Progenitor cell of endocrine pancreas (in vitro differentiated cells): ENCODE measurements around the gene FAM8A1. TPM values are rescaled to one million over a fixed set of nuclear protein-coding genes. Genes with fewer than 3 reads are reported as not detected.

Experiments
- DNase-seq: peaks from one replicate; pipeline ENCODE4 v3.0.0; 2021; ENCODE audit warnings: low spot score; ENCODE audit not compliant: unreplicated experiment
- H3K27ac Mint-ChIP-seq: 2 replicates; pipeline ENCODE4 v1.8.0; 2021; ENCODE audit warnings: mild to moderate bottlenecking, moderate library complexity, mixed read lengths
- H3K27me3 Mint-ChIP-seq: 2 replicates; pipeline ENCODE4 v1.8.0; 2021; ENCODE audit warnings: mixed read lengths
- H3K36me3 Mint-ChIP-seq: 2 replicates; pipeline ENCODE4 v1.8.0; 2022; ENCODE audit warnings: mixed read lengths; ENCODE audit not compliant: insufficient read depth
- H3K4me1 Mint-ChIP-seq: 2 replicates; pipeline ENCODE4 v1.8.0; 2021; ENCODE audit warnings: low read depth, mixed read lengths
- H3K4me3 Mint-ChIP-seq: 2 replicates; pipeline ENCODE4 v1.8.0; 2021; ENCODE audit warnings: low read depth, mild to moderate bottlenecking, moderate library complexity, mixed read lengths
- H3K9me3 Mint-ChIP-seq: 2 replicates; pipeline ENCODE4 v1.8.0; 2021; ENCODE audit warnings: low read depth, mixed read lengths
- CTCF ChIP-seq: fragments of 200-600 bp; sonication (generic); IDR thresholded peaks from one replicate; pipeline ENCODE4 v1.5.0; 2021; ENCODE audit warnings: antibody characterized with exemption, mild to moderate bottlenecking; ENCODE audit not compliant: unreplicated experiment
- total RNA-seq: library from RNA; stranded (reverse); gene quantifications from 2 replicates; pipeline ENCODE4 v1.2.1, GENCODE V29; 2021

Gene FAM8A1
- total RNA-seq, 1 donor from 2014 or later, result 19.4 TPM

GRCh38 chr6:17591287-17591686, 8.8 kb upstream of the FAM8A1 start:
- no peak for TF ChIP-seq CTCF
- DNase-seq, result no peak
- H3K36me3 Mint-ChIP-seq, result no peaks in the 10 kb centered on the region
- no peaks in the 10 kb centered on the region for H3K4me1 Mint-ChIP-seq
- H3K9me3 Mint-ChIP-seq, result no peaks in the 10 kb centered on the region
- no peak overlapping the region for H3K4me3 Mint-ChIP-seq
- no peaks in the 10 kb centered on the region for H3K27me3 Mint-ChIP-seq
- H3K27ac Mint-ChIP-seq, result no peak overlapping the region

GRCh38 chr6:17593246-17593645, 6.9 kb upstream of the FAM8A1 start:
- H3K4me1 Mint-ChIP-seq, result no peaks in the 10 kb centered on the region
- no peak overlapping the region for H3K27ac Mint-ChIP-seq
- no peak for DNase-seq
- H3K36me3 Mint-ChIP-seq, result no peaks in the 10 kb centered on the region
- TF ChIP-seq CTCF, result no peak
- H3K27me3 Mint-ChIP-seq, result no peaks in the 10 kb centered on the region
- H3K9me3 Mint-ChIP-seq, result no peaks in the 10 kb centered on the region
- H3K4me3 Mint-ChIP-seq, result no peak overlapping the region

- H3K9me3 Mint-ChIP-seq, result no peaks in the 10 kb centered on the region
- H3K27ac Mint-ChIP-seq, result no peak overlapping the region
- no peak for DNase-seq
- H3K4me3 Mint-ChIP-seq, result no peak overlapping the region
- TF ChIP-seq CTCF, result no peak
- H3K36me3 Mint-ChIP-seq, result no peaks in the 10 kb centered on the region
- no peaks in the 10 kb centered on the region for H3K27me3 Mint-ChIP-seq
- H3K4me1 Mint-ChIP-seq, result peaks cover under 1% of the 10 kb centered on the region
These were observed 4.0 kb upstream of the FAM8A1 start for GRCh38 chr6:17596085-17596484.

- Mint-ChIP-seq H3K36me3 (peaks cover 9% of the 10 kb centered on the region), H3K4me1 (peaks cover 13% of the 10 kb centered on the region), H3K9me3 (no peaks in the 10 kb centered on the region), H3K27me3 (no peaks in the 10 kb centered on the region), H3K27ac (peak overlapping the region; percentile 80), H3K4me3 (peak overlapping the region; percentile 76)
- no peak for TF ChIP-seq CTCF
- peak; percentile 53 for DNase-seq
These were observed 654 bp downstream of the FAM8A1 start for GRCh38 chr6:17600527-17601385.

- TF ChIP-seq CTCF, result no peak
- H3K4me1 Mint-ChIP-seq, result peaks cover 13% of the 10 kb centered on the region
- H3K27ac Mint-ChIP-seq, result peak overlapping the region; percentile 80
- no peaks in the 10 kb centered on the region for H3K27me3 Mint-ChIP-seq
- no peak for DNase-seq
- peak overlapping the region; percentile 76 for H3K4me3 Mint-ChIP-seq
- H3K36me3 Mint-ChIP-seq, result peaks cover 11% of the 10 kb centered on the region
- no peaks in the 10 kb centered on the region for H3K9me3 Mint-ChIP-seq
These were observed 1.2 kb downstream of the FAM8A1 start for GRCh38 chr6:17601386-17601703.
